OCI-LY1 (cell line): ENCODE data around the gene CHN1.

Source experiments
- EZH2 ChIP-seq: fragments of 200-600 bp; sonication (generic), shearing (Covaris generic); IDR thresholded peaks from 2 replicates; pipeline ENCODE4 v1.8.0; 2017; ENCODE audit warnings: borderline replicate concordance, mixed run types, mild to moderate bottlenecking, antibody characterized with exemption, low read length, moderate library complexity, mixed read lengths
- TF ChIP-seq, protein P1 (sequence below): fragments of 200-600 bp; sonication (generic), shearing (Covaris generic); IDR thresholded peaks from 2 replicates; pipeline ENCODE4 v1.5.1; 2017; ENCODE audit warnings: mild to moderate bottlenecking, antibody characterized with exemption, low read length, moderate library complexity, mixed read lengths

DNA sequence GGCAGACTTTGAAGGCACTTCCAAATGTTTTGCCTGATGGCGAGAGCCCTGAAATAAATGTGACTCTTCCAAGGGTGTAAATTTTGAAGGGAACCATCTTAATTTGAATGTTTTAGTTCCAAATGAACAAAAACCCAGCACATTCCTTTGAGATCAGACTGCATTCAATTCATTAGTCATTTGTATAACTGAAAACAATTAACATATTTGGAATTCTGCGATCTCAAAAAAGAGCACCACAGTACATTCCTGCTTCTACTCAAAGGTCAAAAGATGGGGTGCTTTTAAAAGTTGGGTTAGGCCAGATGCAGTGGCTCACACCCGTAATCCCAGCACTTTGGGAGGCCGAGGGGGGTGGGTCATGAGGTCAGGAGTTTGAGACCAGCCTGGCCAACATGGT, 202.7 kb downstream of the CHN1 start:
- TF ChIP-seq EZH2, result no peak
- TF ChIP-seq, protein P1, sequence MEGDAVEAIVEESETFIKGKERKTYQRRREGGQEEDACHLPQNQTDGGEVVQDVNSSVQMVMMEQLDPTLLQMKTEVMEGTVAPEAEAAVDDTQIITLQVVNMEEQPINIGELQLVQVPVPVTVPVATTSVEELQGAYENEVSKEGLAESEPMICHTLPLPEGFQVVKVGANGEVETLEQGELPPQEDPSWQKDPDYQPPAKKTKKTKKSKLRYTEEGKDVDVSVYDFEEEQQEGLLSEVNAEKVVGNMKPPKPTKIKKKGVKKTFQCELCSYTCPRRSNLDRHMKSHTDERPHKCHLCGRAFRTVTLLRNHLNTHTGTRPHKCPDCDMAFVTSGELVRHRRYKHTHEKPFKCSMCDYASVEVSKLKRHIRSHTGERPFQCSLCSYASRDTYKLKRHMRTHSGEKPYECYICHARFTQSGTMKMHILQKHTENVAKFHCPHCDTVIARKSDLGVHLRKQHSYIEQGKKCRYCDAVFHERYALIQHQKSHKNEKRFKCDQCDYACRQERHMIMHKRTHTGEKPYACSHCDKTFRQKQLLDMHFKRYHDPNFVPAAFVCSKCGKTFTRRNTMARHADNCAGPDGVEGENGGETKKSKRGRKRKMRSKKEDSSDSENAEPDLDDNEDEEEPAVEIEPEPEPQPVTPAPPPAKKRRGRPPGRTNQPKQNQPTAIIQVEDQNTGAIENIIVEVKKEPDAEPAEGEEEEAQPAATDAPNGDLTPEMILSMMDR, result no peak
